Measurements from ENCODE around the gene EDC3. TPM values are rescaled to one million over a fixed set of nuclear protein-coding genes. Genes with fewer than 3 reads are reported as not detected.

EDC3 gene
- total RNA-seq, 4 donors from 2014 or later: 14.4 to 18.8 (median 17.2) TPM

GRCh38 chr15:74723754-74724334 is 28.0 kb upstream of the EDC3 start:
- no peaks in the 10 kb centered on the region for H3K9me3 ChIP-seq
- peaks cover 0 to 19% (median 15%) of the 10 kb centered on the region in 4 donors for H3K4me1 ChIP-seq
- no peaks in the 10 kb centered on the region for H3K36me3 ChIP-seq
- no peak for DNase-seq (ENCODE audit: low spot score in 2 of 2)
- no peak overlapping the region for H3K4me3 ChIP-seq
- H3K27me3 ChIP-seq: peaks cover 0 to 37% of the 10 kb centered on the region in 2 donors
- no peak overlapping the region for H3K27ac ChIP-seq
- TF ChIP-seq EP300 (IDR thresholded peaks at IDR 0.05): no peak
- no peak for TF ChIP-seq POLR2A (IDR thresholded peaks at IDR 0.05)
- no peak for TF ChIP-seq CTCF (IDR thresholded peaks at IDR 0.05)
- 58 to 70% methylated on average over 1 of the region's 1 CpG for WGBS, 2 donors

GRCh38 chr15:74723187-74723586 is 27.4 kb upstream of the EDC3 start:
- Histone ChIP-seq H3K9me3 (no peaks in the 10 kb centered on the region), H3K36me3 (no peaks in the 10 kb centered on the region), H3K27ac (no peak overlapping the region), H3K4me1 (peaks cover 0 to 19% (median 15%) of the 10 kb centered on the region in 4 donors), H3K4me3 (no peak overlapping the region), H3K27me3 (peaks cover 0 to 34% of the 10 kb centered on the region in 2 donors)
- no peak for TF ChIP-seq POLR2A (IDR thresholded peaks at IDR 0.05)
- TF ChIP-seq CTCF (IDR thresholded peaks at IDR 0.05): no peak
- TF ChIP-seq EP300 (IDR thresholded peaks at IDR 0.05): no peak
- no peak for DNase-seq (ENCODE audit: low spot score in 2 of 2)
- WGBS, 2 donors: 53 to 59% methylated on average over 1 of the region's 1 CpG

- TF ChIP-seq EP300 (IDR thresholded peaks at IDR 0.05): no peak
- no peak for TF ChIP-seq CTCF (IDR thresholded peaks at IDR 0.05)
- no peak for TF ChIP-seq POLR2A (IDR thresholded peaks at IDR 0.05)
- H3K4me1 ChIP-seq: peaks cover 0 to 19% (median 15%) of the 10 kb centered on the region in 4 donors
- 74 to 83% methylated on average over 13 of the region's 13 CpGs for WGBS, 2 donors
- H3K36me3 ChIP-seq: no peaks in the 10 kb centered on the region
- H3K27ac ChIP-seq: no peak overlapping the region
- DNase-seq (ENCODE audit: low spot score in 2 of 2): no peak
- no peaks in the 10 kb centered on the region for H3K9me3 ChIP-seq
- H3K4me3 ChIP-seq: no peak overlapping the region
- peaks cover 0 to 28% of the 10 kb centered on the region in 2 donors for H3K27me3 ChIP-seq
These were observed 26.8 kb upstream of the EDC3 start for GRCh38 chr15:74722591-74722990.

GRCh38 chr15:74716651-74717050 is 20.8 kb upstream of the EDC3 start:
- 81 to 82% methylated on average over 5 of the region's 5 CpGs for WGBS, 2 donors
- Histone ChIP-seq H3K4me3 (no peak overlapping the region), H3K27me3 (no peaks in the 10 kb centered on the region), H3K4me1 (no peaks in the 10 kb centered on the region), H3K36me3 (no peaks in the 10 kb centered on the region), H3K9me3 (no peaks in the 10 kb centered on the region), H3K27ac (no peak overlapping the region)
- TF ChIP-seq EP300 (IDR thresholded peaks at IDR 0.05): no peak
- TF ChIP-seq CTCF (IDR thresholded peaks at IDR 0.05): no peak
- no peak for TF ChIP-seq POLR2A (IDR thresholded peaks at IDR 0.05)
- no peak for DNase-seq (ENCODE audit: low spot score in 2 of 2)

- no peak for DNase-seq (ENCODE audit: low spot score in 2 of 2)
- Histone ChIP-seq H3K27ac (no peak overlapping the region), H3K4me3 (no peak overlapping the region), H3K9me3 (no peaks in the 10 kb centered on the region), H3K27me3 (peaks cover 0 to 11% of the 10 kb centered on the region in 2 donors), H3K36me3 (no peaks in the 10 kb centered on the region), H3K4me1 (no peaks in the 10 kb centered on the region)
- no peak for TF ChIP-seq CTCF (IDR thresholded peaks at IDR 0.05)
- TF ChIP-seq POLR2A (IDR thresholded peaks at IDR 0.05): no peak
- no peak for TF ChIP-seq EP300 (IDR thresholded peaks at IDR 0.05)
- WGBS, 2 donors: 69 to 74% methylated on average over 3 of the region's 3 CpGs
These were observed 16.5 kb upstream of the EDC3 start for GRCh38 chr15:74712311-74712710.
